NCI-H1417 (cell line): ENCODE data around the gene MBD6.

Experiments used
- DNase-seq, 3 experiments: peaks; one replicate each; lab custom pipeline; 2025; lab: John Stamatoyannopoulos, UW

MBD6 gene

DNA sequence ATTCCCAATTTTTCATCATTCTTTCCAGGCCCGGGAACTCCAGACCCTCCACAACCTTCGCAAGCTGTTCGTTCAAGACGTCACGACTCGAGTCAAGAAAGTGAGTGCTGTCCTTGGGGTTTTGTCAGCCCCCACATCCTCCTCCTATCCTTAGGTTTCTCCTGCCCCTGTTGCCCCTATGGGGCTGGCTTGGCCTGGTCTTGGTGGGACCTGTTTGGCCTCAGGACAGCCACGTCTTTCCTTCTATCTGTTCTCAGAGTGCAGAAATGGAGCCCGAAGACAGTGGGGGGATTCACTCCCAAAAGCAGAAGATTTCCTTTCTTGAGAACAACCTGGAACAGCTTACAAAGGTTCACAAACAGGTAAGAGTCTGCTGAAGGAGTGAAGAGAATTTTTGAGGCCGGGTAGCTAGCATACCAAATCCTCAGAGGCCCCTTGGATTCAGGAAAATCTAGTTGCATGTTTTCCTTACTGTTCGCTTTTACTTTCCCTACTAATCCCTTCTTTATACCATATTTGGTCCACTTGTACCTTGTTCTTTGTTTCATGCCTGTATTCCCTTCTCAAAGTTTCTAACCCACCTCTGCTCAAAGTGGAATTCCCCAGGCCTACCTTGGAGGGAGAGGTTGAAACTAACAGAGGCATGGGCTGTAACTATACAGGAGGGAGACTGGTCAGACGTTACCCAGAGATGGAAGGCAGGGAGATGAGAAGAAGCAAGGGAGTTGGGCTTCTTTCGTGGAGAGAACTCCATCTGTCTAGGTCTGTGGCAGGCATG, 55.5 kb downstream of the MBD6 start:
- DNase-seq = no peak

DNA sequence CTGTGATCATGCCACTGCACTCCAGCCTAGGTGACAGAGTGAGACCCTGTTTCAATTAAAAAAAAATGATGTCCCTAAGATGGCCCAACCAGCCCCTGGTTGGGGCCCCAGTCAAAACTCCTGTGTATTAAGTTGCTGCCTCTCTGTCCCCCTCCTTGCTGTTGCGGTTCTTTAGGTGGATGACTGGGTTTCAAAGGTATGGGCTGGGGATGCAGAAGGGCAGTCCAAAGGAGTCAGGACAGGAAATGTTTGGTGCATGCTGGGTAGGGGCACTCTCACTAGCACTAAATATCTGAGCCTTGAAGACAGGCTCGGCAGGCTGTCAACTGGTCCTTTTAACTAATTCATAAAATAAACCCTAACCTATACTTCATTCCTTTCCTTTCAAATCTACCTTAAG, 56.4 kb downstream of the MBD6 start:
- DNase-seq = no peak
